SK-N-MC (cell line): ENCODE data around the gene VWC2.

Experiments used
- EZH2 ChIP-seq: fragments of 200-600 bp; sonication (generic); IDR thresholded peaks from one replicate; pipeline ENCODE4 v1.6.1; 2017; ENCODE audit warnings: antibody characterized with exemption
- FOXP2 ChIP-seq: optimal IDR thresholded peaks from 2 replicates; pipeline ENCODE3; 2011; ENCODE audit warnings: mild to moderate bottlenecking, moderate library complexity; ENCODE audit not compliant: insufficient read depth; ENCODE audit errors: extremely low read length, control extremely low read depth
- POLR2AphosphoS5 ChIP-seq: IDR thresholded peaks from 2 replicates; pipeline ENCODE4 v1.6.1; 2012; ENCODE audit warnings: mild to moderate bottlenecking, low read depth, low read length, borderline replicate concordance

GRCh38 chr7:49778731-49779270 is 5.4 kb downstream of the VWC2 start:
- TF ChIP-seq EZH2 (no peak), POLR2AphosphoS5 (no peak), FOXP2 (no peak)
